HEK293 (cell line): Measurements from ENCODE around the gene PTAR1.

ENCODE experiments used
- CTCF ChIA-PET: fragments of 350-600 bp; formaldehyde crosslinking; extraction: SDS; loops from one replicate; lab custom pipeline; 2021; ENCODE audit warnings: antibody characterized with exemption; lab: Yijun Ruan, JAX
- POLR2A ChIA-PET: fragments of 300-600 bp; formaldehyde crosslinking; extraction: SDS; loops from one replicate; lab custom pipeline; 2020; ENCODE audit warnings: antibody characterized with exemption, inconsistent platforms; lab: Yijun Ruan, JAX
- H3K27ac ChIP-seq: fragments of 200-500 bp; sonication (Bioruptor generic); 2 replicates; pipeline ENCODE4 v1.5.1; 2014; ENCODE audit warnings: low read depth, low read length, control low read depth, inconsistent platforms; ENCODE audit errors: extremely low read depth
- H3K36me3 ChIP-seq, 2 experiments: fragments of 200-500 bp in 1 of 2; sonication (Bioruptor generic) in 1 of 2; 1 replicate in 1 of 2; 2 replicates in 1 of 2; pipeline ENCODE4 v1.5.1; 2014 to 2017; ENCODE audit warnings: inconsistent platforms in 2 of 2, low read length in 2 of 2; ENCODE audit not compliant: control insufficient read depth in 2 of 2, insufficient read depth in 1 of 2
- H3K4me1 ChIP-seq: fragments of 200-500 bp; sonication (Bioruptor generic); 2 replicates; pipeline ENCODE4 v1.5.1; 2014; ENCODE audit warnings: mild to moderate bottlenecking, low read length, inconsistent platforms; ENCODE audit not compliant: control insufficient read depth, insufficient read depth
- H3K4me3 ChIP-seq: 2 replicates; pipeline ENCODE4 v1.5.1; 2011; ENCODE audit warnings: low read depth, mild to moderate bottlenecking, control low read depth, low read length, moderate library complexity
- H3K9me3 ChIP-seq: fragments of 200-500 bp; sonication (Bioruptor generic); 2 replicates; pipeline ENCODE4 v1.5.1; 2014; ENCODE audit warnings: low read depth, low read length, inconsistent platforms; ENCODE audit not compliant: control insufficient read depth, insufficient read depth
- GFI1B ChIP-seq: fragments of 450-650 bp; formaldehyde crosslinking; IDR thresholded peaks from 2 replicates; pipeline ENCODE4 v1.5.1; 2016; ENCODE audit warnings: missing biosample characterization, missing genetic modification characterization
- GLIS1 ChIP-seq: fragments of 450-650 bp; formaldehyde crosslinking; IDR thresholded peaks from 2 replicates; pipeline ENCODE4 v1.5.1; 2016; ENCODE audit warnings: missing biosample characterization, missing genetic modification characterization
- GLIS2 ChIP-seq: fragments of 450-650 bp; formaldehyde crosslinking; IDR thresholded peaks from 2 replicates; pipeline ENCODE4 v1.5.1; 2016; ENCODE audit warnings: missing biosample characterization, missing genetic modification characterization
- HIC1 ChIP-seq: fragments of 450-650 bp; formaldehyde crosslinking; IDR thresholded peaks from 2 replicates; pipeline ENCODE4 v1.5.1; 2016; ENCODE audit warnings: missing biosample characterization, missing genetic modification characterization
- HOXD13 ChIP-seq: sonication (generic); formaldehyde crosslinking; IDR thresholded peaks from 2 replicates; pipeline ENCODE4 v1.8.0; 2022; ENCODE audit warnings: missing genetic modification reagents, borderline replicate concordance
- PATZ1 ChIP-seq: fragments of 450-650 bp; formaldehyde crosslinking; IDR thresholded peaks from 2 replicates; pipeline ENCODE4 v1.5.1; 2016; ENCODE audit warnings: missing biosample characterization, missing genetic modification characterization
- PRDM2 ChIP-seq: fragments of 450-650 bp; formaldehyde crosslinking; IDR thresholded peaks from 2 replicates; pipeline ENCODE4 v1.5.1; 2016; ENCODE audit warnings: missing biosample characterization, missing genetic modification characterization, borderline replicate concordance
- SP2 ChIP-seq: fragments of 450-650 bp; formaldehyde crosslinking; IDR thresholded peaks from 2 replicates; pipeline ENCODE4 v1.5.1; 2016; ENCODE audit warnings: missing biosample characterization, missing genetic modification characterization
- SP7 ChIP-seq: fragments of 450-650 bp; formaldehyde crosslinking; IDR thresholded peaks from 2 replicates; pipeline ENCODE4 v1.5.1; 2016; ENCODE audit warnings: missing biosample characterization, missing genetic modification characterization
- YY1 ChIP-seq: fragments of 450-650 bp; formaldehyde crosslinking; IDR thresholded peaks from 2 replicates; pipeline ENCODE4 v1.5.1; 2018; ENCODE audit warnings: missing biosample characterization, missing genetic modification characterization
- YY2 ChIP-seq: fragments of 450-650 bp; formaldehyde crosslinking; IDR thresholded peaks from 2 replicates; pipeline ENCODE4 v1.5.1; 2016; ENCODE audit warnings: missing biosample characterization, missing genetic modification characterization
- ZBTB10 ChIP-seq: fragments of 450-650 bp; formaldehyde crosslinking; IDR thresholded peaks from 2 replicates; pipeline ENCODE4 v1.5.1; 2016; ENCODE audit warnings: missing biosample characterization, missing genetic modification characterization
- ZBTB6 ChIP-seq: fragments of 450-650 bp; formaldehyde crosslinking; IDR thresholded peaks from 2 replicates; pipeline ENCODE4 v1.5.1; 2017; ENCODE audit warnings: missing biosample characterization, missing genetic modification characterization
- ZBTB8A ChIP-seq: fragments of 450-650 bp; formaldehyde crosslinking; IDR thresholded peaks from 2 replicates; pipeline ENCODE4 v1.5.1; 2016; ENCODE audit warnings: missing biosample characterization, missing genetic modification characterization
- ZFHX2 ChIP-seq: fragments of 450-650 bp; formaldehyde crosslinking; conservative IDR thresholded peaks from 2 replicates; pipeline ENCODE4 v1.5.1; 2016; ENCODE audit warnings: missing biosample characterization, missing genetic modification characterization
- ZFP37 ChIP-seq: fragments of 450-650 bp; formaldehyde crosslinking; IDR thresholded peaks from 2 replicates; pipeline ENCODE4 v1.5.1; 2016; ENCODE audit warnings: missing biosample characterization, missing genetic modification characterization
- ZIC2 ChIP-seq: fragments of 450-650 bp; formaldehyde crosslinking; IDR thresholded peaks from 2 replicates; pipeline ENCODE4 v1.5.1; 2016; ENCODE audit warnings: missing biosample characterization, missing genetic modification characterization
- ZNF335 ChIP-seq: fragments of 450-650 bp; formaldehyde crosslinking; conservative IDR thresholded peaks from 2 replicates; pipeline ENCODE4 v1.5.1; 2016; ENCODE audit warnings: missing biosample characterization, missing genetic modification characterization
- ZNF398 ChIP-seq: fragments of 450-650 bp; formaldehyde crosslinking; IDR thresholded peaks from 2 replicates; pipeline ENCODE4 v1.5.1; 2017; ENCODE audit warnings: missing biosample characterization, missing genetic modification characterization
- ZNF600 ChIP-seq: fragments of 450-650 bp; formaldehyde crosslinking; IDR thresholded peaks from 2 replicates; pipeline ENCODE4 v1.5.1; 2016; ENCODE audit warnings: missing biosample characterization, missing genetic modification characterization

Gene PTAR1

GRCh38 chr9:69671879-69672595 is 87.8 kb downstream of the PTAR1 start, which contains the start of gene APBA1:
APBA1 (minus strand) TSS chr9:69672371.
- H3K4me3 ChIP-seq: peak within 1 kb of the TSS; percentile 64
- peak within 1 kb of the TSS; percentile 76 for H3K27ac ChIP-seq
- 0 out of 2 replicates have a peak, but pooled peaks cover 3% of the 10 kb centered on the region for H3K4me1 ChIP-seq
- ChIA-PET POLR2A (interaction anchor here (0.8 to 1.5 kb wide), 2 partner anchors 11 to 88 kb away, joined by 5 to 6 read pairs; partner anchors contain the start of gene PTAR1), CTCF (interaction anchor here (0.6 to 3.2 kb wide), 21 partner anchors 9 to 723 kb away, joined by 3 to 23 read pairs (median 4); partner anchors contain the start of gene PTAR1)
- H3K36me3 ChIP-seq: no peaks in the 10 kb centered on the region
- no peaks in the 10 kb centered on the region for H3K9me3 ChIP-seq
- TF ChIP-seq ZFP37 (no peak), HIC1 (tag by site-specific recombination) (peak; percentile 40; the same call in 1 of the 2 replicates), PRDM2 (tag by site-specific recombination) (no peak), YY1 (tag by site-specific recombination) (peak; percentile 28; the same call in 1 of the 2 replicates), ZFHX2 (tag by site-specific recombination) (peak; percentile 30; the same call in 1 of the 2 replicates), GLIS1 (tag by site-specific recombination) (peak; percentile 42), ZNF335 (tag by site-specific recombination) (peak; percentile 95), ZBTB8A (tag by site-specific recombination) (peak; percentile 85), ZBTB10 (tag by site-specific recombination) (0 out of 2 replicates have a peak, but pooled peaks have one; percentile 24), ZNF398 (tag by site-specific recombination) (peak; percentile 46), GLIS2 (peak; percentile 67), YY2 (tag by site-specific recombination) (0 out of 2 replicates have a peak, but pooled peaks have one; percentile 12), ZIC2 (peak; percentile 93), PATZ1 (tag by site-specific recombination) (peak; percentile 69; the same call in 1 of the 2 replicates), SP7 (tag by site-specific recombination) (peak; percentile 30; the same call in 1 of the 2 replicates), SP2 (tag by site-specific recombination) (peak; percentile 27; the same call in 1 of the 2 replicates), GFI1B (no peak), ZNF600 (tag by site-specific recombination) (0 out of 2 replicates have a peak, but pooled peaks have one; percentile 24), HOXD13 (CRISPR knock-in tag) (no peak), ZBTB6 (tag by site-specific recombination) (0 out of 2 replicates have a peak, but pooled peaks have one; percentile 31)
